AG20443 (cell line): ENCODE results near the gene CLDN22.
"Not testable (repeated sequence)": the region's sequence is repeated elsewhere in the genome, so short reads cannot be mapped to it uniquely, and the experiment has no call there.

Experiments used
- DNase-seq: peaks from one replicate; pipeline ENCODE4 v3.0.0; 2012; ENCODE audit warnings: low spot score, mixed read lengths

CLDN22 gene

GRCh38 chr4:183347146-183347545 is 27.1 kb upstream of the CLDN22 start:
- DNase-seq, result no peak

GRCh38 chr4:183345261-183345660 is 25.2 kb upstream of the CLDN22 start:
- no peak for DNase-seq

- DNase-seq, result no peak
These were observed 24.6 kb upstream of the CLDN22 start for GRCh38 chr4:183344523-183345255.

GRCh38 chr4:183343730-183344129 is 23.7 kb upstream of the CLDN22 start:
- no peak for DNase-seq

GRCh38 chr4:183342541-183343533 is 22.8 kb upstream of the CLDN22 start:
- DNase-seq, result peak; percentile 40

GRCh38 chr4:183337833-183338232 is 17.8 kb upstream of the CLDN22 start:
- peak; percentile 33 for DNase-seq

DNA sequence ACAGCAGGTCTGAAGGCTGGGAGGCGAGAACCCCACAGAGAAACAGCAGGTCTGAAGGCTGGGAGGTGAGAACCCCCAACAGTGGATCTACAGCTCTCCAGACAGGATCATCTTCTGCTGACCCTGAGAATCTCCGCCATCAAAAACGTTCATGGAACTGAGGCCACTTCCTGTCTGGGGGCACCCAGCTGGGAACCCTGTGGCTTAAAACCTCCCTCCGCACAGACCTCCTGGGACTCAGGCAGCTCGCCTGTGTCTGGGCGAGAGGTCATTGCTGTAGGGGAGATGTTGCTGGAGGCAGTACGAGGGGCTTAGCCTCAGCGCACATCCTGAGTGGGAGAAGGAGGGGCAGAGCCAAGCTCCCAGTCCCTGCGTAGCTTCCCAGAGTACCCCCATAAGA is 17.3 kb upstream of the CLDN22 start:
- DNase-seq, result no peak

- peak; percentile 65 for DNase-seq
These were observed 15.4 kb upstream of the CLDN22 start for GRCh38 chr4:183335369-183335940.

GRCh38 chr4:183333983-183334382 is 13.9 kb upstream of the CLDN22 start:
- no peak for DNase-seq

GRCh38 chr4:183333202-183333601 is 13.1 kb upstream of the CLDN22 start:
- no peak for DNase-seq

DNA sequence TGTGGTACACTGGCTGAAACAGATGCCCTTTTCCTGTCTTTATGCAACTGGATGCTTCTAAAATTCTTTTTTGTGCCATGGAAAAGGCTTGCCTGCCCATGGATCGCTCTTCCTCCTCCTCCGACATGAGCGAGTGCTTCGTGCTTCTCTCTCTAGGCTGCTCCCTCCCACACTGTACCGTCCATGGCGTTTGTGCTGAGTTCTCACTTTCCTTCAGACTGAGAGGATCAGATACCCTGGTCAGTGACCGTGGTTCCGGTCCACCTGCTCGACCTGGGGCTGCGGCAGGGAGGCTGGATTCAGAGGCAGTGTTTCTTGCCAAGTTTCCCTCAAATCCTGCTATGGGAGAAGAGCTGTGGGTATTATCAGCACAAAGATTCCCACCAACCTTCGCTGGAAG is 12.4 kb upstream of the CLDN22 start:
- no peak for DNase-seq

DNA sequence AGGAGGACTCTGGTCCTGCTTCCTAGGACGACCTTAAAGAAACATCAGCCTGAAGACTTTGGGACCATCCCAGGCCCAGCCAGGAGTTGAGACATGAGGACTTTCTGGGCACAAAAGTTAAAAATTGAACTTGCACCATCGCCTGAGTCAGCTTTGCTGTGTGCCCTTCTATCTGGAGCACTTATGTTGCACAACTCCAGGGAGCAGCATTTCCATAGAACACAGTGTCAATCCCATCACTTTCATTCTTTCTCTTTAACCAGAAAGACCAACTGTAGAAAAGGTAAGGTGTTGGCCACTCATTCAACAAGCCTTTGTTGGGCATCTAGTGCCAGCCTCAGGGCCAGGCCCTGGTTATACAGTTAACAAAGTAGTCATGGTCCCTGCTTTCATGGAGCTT is 10.8 kb upstream of the CLDN22 start:
- no peak for DNase-seq

GRCh38 chr4:183329954-183330742 is 10.1 kb upstream of the CLDN22 start:
- no peak for DNase-seq

GRCh38 chr4:183329244-183329643 is 9.2 kb upstream of the CLDN22 start:
- no peak for DNase-seq

DNA sequence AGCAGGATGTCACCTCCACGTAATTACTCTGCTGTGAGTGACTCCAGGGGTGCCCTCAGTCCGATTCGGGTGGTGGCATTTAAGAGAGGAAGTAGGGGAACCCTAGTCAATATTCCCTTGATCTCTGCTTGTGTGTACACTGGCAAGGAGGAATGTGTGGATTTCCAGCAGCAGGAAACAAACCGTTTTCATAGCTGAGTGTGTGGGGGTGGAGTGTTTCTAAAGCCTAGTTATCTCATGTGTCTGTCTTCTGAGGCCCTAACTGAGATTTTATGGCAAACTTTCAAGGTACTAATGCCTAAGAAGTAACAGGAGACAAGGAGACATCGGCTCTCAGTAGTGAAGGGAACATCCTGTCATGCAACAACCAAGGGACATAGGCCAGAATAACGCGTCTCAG is 8.8 kb upstream of the CLDN22 start:
- DNase-seq, result no peak

DNA sequence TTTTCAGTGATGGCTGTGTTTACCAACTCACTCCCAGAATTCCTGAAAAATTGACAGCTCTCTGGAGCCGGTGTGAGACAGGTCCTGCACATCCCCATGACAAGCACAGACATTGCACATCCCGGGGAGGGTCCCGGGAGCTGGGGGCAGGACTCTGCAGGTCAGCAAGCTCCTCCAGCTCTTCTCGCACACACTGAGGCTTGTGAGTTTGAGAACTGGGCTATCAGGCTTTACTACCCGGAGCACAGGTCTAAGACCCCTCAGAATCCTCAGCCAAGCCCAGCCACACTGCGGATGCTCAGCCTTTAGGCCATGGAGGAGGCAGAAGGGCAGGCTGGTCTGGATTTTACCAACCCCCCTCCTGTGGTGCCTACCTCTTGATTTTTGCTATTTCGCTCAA is 7.8 kb upstream of the CLDN22 start:
- no peak for DNase-seq

DNA sequence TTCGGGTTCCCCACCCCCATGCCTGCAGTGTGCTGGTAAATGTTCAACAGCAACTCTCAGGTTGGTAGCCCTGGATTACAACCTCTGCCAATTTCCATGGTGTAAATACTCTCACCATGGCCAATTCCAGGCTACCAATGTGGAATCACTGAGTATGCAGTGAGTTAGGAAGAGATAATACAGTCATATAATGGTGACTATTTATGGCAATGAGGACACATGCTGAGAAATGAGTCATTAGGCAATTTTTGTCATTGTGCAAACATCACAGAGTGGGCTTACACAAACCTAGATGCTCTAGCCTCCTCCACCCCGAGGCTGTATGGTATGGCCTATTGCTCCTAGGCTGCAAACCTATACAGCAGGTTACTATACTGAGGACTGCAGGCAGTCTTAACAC is 6.8 kb upstream of the CLDN22 start:
- DNase-seq, result no peak

GRCh38 chr4:183326387-183326786 is 6.3 kb upstream of the CLDN22 start:
- DNase-seq, result not testable (repeated sequence)

DNA sequence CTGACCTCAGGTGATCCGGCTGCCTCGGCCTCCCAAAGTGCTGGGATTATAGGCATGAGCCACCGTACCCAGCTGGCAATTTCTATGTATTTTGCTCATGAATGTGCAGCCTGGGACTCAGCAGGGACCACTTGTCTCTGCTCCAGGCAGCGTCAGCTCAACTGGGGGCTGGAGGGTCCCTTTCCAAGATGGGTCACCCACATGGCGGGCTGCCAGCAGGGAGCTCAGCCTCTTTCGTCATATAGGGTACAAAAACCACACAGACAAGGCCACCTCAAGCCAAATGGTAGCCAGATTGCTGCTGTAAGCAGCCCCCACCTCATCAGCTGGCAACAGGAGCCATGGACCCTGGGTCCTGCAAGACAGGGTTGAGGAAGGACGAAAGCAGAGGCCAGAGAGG is 4.5 kb upstream of the CLDN22 start:
- DNase-seq, result no peak

DNA sequence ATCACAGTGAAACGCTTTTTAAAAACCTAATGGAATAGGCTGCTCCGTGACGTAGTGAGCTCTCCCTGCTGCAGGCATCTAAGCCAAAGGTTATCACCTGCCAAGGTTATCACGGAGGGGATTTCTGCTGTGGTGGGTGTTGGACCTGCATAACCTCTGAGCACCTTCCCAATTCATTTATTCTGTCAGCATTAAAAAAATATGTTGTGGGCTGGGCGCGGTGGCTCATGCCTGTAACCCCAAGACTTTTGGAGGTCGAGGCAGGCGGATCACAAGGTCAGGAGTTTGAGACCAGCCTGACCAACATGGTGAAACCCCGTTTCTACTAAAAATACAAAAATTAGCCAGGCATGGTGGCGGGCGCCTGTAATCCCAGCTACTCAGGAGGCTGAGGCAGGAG is 4.0 kb upstream of the CLDN22 start:
- DNase-seq, result not testable (repeated sequence)

DNA sequence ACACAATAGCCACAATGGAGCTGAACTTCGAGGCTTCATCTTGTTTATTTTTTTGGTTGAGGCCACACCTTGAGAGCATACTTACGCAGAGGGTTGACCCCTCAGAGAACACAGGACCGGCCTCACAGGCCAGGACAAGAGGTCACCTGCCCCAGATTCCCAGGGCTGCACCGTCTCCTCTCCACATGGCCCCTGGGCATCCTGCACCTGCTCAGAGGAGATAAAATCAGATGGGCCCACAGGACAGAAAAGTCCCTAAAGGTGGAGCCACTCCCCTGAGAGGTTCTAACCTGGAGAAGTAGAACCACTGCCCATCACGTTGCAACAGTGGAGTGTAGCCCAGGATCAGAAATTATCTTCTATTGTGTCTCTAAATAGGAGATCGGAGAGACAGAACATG is 3.2 kb upstream of the CLDN22 start:
- DNase-seq, result no peak

DNA sequence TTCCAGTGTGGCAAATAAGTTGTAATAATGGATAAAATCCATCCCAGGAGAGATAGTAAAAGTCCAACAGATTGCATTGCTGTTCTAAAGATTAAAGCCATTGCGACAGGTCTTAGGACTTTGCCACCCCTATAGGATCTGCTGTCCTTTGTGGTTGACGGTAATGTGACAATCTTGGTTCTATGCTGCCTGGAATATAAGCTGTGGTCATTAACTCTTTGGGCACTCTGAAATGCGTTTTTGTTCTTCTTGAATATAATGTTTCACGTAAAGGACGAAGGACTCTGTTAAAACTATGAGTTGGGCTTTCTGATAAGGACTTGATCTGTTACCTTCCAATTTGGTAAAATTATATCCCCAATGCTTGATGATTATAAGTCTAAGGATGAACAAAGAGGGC is 2.2 kb upstream of the CLDN22 start, which contains the start of gene CLDN24:
CLDN24 (minus strand) TSS at position 101 of the 400 bp plus-strand sequence; CDS start at position 101, 0 bp downstream.
- DNase-seq, result no peak
